Vein endothelial cell (primary cell): ENCODE measurements around the gene GZMM. TPM values are rescaled to one million over a fixed set of nuclear protein-coding genes. Genes with fewer than 3 reads are reported as not detected.

ENCODE experiments used
- total RNA-seq: library from RNA; depleted of rRNA; stranded (reverse); fragments of >200 nt; gene quantifications from 2 replicates; pipeline ENCODE4 v1.2.3, GENCODE V29; 2012

Gene GZMM
- not detected in 2 replicates for total RNA-seq

DNA sequence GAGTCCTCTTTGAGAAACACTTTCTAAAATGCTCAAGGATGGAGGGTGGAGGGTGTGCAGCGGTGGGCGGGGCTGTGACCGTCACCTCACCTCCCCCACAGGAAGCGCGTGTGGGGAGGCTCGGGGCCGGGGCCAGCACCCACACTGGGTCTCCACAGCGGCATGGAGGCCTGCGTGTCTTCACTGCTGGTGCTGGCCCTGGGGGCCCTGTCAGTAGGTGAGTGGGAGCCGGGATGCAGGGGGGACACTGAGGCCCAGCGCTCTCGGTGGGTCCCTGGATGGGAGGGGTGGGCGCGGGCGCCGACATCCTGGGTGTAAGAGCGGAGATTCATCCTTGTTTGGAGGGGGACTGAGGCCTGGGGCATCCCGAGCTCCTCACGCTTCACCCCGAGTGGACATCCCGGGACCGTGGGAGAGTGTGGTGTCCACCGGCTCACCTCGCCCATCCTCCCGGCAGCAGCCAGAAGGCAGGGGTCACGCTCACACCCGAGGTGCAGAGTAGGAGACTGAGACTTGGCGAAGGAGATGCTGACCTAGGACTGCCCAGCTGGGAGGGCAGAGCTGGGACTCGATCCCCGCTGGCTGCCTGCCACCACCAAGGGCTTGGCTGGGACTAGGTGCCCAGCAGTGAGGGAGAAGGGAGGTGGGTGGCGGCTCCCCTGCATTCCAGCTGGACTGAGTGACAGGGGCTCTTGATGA lies at the start of gene GZMM:
Gene GZMM (plus strand): TSS at position 144 of the 699 bp plus-strand sequence. CDS start 19 bp downstream, at position 163.

DNA sequence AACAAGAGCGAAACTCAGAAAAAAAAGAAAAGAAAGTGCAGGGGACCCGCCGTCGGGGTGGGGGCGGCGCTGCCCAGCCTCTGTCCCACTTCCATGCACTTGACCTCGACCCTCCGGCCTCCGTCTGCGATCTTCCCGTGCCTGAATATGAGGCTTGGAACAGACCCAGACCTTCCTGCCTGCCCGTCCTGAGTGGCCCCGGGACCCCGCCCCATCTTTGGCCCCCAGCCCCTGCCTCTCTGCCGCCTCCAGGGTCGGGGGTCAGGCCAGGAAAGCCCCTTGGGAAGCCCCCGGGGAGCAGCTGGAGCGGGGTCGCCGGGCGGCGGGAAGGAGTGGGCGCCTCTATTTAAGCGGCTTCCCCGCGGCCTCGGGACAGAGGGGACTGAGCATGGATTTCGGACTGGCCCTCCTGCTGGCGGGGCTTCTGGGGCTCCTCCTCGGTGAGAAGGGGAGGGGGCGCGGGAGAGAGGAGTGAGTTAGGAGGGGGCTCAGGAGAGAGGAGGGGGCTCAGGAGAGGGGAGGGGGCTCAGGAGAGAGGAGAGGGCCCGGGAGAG lies 47.7 kb upstream of the GZMM start, which contains the start of gene MADCAM1:
Gene MADCAM1 (plus strand): TSS at position 375 of the 554 bp plus-strand sequence. CDS start 14 bp downstream, at position 389.

GRCh38 chr19:507286-508203 lies 36.3 kb upstream of the GZMM start, which contains the start of gene TPGS1:
Gene TPGS1, plus strand, starts transcription at chr19:507497. Its CDS starts 10 bp downstream, at chr19:507507.

GRCh38 chr19:531753-532560 lies 11.9 kb upstream of the GZMM start, which contains the start of gene CDC34:
Gene CDC34, plus strand, starts transcription at chr19:531760. Its CDS starts 172 bp downstream, at chr19:531932.

GRCh38 chr19:572140-572742 lies 28.4 kb downstream of the GZMM start, which contains the start of gene BSG:
Gene BSG, plus strand, starts transcription at chr19:572596. Its CDS starts 39 bp downstream, at chr19:572635.

DNA sequence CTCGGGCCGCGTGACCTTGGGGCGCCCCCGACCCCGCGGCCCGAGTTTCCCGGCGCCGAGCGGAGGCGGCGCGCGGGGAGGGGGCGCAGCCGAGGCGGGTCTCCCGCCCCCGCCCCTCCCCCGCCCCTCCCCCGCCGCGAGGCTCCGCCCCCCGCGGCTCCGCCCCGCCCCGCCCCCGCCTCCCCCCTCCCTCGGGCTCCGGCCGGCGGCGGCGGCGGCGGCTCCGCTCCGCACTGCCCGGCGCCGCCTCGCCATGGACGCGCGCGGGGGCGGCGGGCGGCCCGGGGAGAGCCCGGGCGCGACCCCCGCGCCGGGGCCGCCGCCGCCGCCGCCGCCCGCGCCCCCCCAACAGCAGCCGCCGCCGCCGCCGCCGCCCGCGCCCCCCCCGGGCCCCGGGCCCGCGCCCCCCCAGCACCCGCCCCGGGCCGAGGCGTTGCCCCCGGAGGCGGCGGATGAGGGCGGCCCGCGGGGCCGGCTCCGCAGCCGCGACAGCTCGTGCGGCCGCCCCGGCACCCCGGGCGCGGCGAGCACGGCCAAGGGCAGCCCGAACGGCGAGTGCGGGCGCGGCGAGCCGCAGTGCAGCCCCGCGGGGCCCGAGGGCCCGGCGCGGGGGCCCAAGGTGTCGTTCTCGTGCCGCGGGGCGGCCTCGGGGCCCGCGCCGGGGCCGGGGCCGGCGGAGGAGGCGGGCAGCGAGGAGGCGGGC lies 46.0 kb downstream of the GZMM start, which contains the start of gene HCN2:
Gene HCN2 (plus strand): TSS at position 189 of the 703 bp plus-strand sequence. CDS start 65 bp downstream, at position 254.

Other genes with a start within 250 kb of the GZMM start
- 20.2 and 21.6 TPM in 2 replicates for gene MIER2, start 199.3 kb upstream of the GZMM start, total RNA-seq
- gene C2CD4C, start 134.9 kb upstream of the GZMM start, total RNA-seq = 0.67 and 1.3 TPM in 2 replicates
- 12.8 and 15.4 TPM in 2 replicates for gene SHC2, start 83.0 kb upstream of the GZMM start, total RNA-seq
- gene MADCAM1, start 47.6 kb upstream of the GZMM start, total RNA-seq = under 0.01 and 0.10 TPM in 2 replicates
- gene TPGS1, start 36.6 kb upstream of the GZMM start, total RNA-seq = 36.1 and 56.8 TPM in 2 replicates
- 64.6 and 93.1 TPM in 2 replicates for gene CDC34, start 12.3 kb upstream of the GZMM start, total RNA-seq
- gene BSG, start 28.5 kb downstream of the GZMM start, total RNA-seq = 421 and 479 TPM in 2 replicates
- 1.2 and 1.6 TPM in 2 replicates for gene HCN2, start 45.8 kb downstream of the GZMM start, total RNA-seq
- gene POLRMT, start 89.5 kb downstream of the GZMM start, total RNA-seq = 32.5 and 36.9 TPM in 2 replicates
- gene FGF22, start 95.8 kb downstream of the GZMM start, total RNA-seq = not detected in 2 replicates
- gene RNF126, start 119.2 kb downstream of the GZMM start, total RNA-seq = 64.5 and 69.2 TPM in 2 replicates
- 8.4 and 32.3 TPM in 2 replicates for gene FSTL3, start 132.3 kb downstream of the GZMM start, total RNA-seq
- gene PRSS57, start 151.4 kb downstream of the GZMM start, total RNA-seq = 0.33 TPM in 1 of 2 replicates, not detected in the other
- gene PALM, start 164.9 kb downstream of the GZMM start, total RNA-seq = 21.7 and 73.5 TPM in 2 replicates
- gene MISP, start 207.1 kb downstream of the GZMM start, total RNA-seq = not detected in 2 replicates